ENCODE measurements around the gene GLA. TPM values are rescaled to one million over a fixed set of nuclear protein-coding genes. Genes with fewer than 3 reads are reported as not detected.

GLA gene
- total RNA-seq, 1 donor from 2014 or later = 26.4 TPM

DNA sequence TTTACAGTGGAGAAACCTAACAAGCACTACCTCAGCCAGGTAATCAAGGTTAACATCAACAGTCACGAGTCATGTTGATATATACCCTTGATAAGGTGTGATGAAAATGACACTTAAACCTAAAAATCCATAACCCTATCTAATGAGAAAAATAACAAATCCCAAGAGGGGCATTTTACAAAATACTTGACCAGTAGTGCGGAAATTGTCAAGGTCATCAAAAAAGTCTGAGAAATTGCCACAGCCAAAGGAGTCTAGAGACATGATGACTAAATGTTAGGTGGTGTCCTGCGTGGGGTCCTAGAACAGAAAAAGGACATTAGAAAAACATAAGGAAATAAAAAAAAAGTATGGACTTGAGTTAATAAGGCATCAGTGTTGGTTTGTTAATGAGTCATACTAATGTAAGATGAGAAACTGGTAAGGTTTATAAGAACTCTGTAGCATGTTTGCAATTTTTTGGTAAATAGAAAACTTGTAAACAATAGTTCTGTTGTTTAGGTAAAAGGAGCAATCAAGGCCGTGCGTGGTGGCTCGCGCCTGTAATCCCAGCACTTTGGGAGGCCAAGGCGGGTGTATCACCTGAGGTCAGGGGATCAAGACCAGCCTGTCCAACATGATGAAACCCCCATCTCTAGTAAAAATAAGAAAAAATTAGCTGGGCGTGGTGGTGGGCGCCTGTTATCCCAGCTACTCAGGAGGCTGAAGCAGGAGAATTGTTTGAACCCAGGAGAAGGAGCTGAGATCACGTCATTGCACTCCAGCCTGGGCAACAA, 14.0 kb downstream of the GLA start:
- peak; percentile 34 for DNase-seq (ENCODE audit: extremely low spot score, unreplicated experiment)
- Mint-ChIP-seq H3K4me1 (ENCODE audit: unreplicated experiment) (peaks cover 12% of the 10 kb centered on the region), H3K9me3 (ENCODE audit: unreplicated experiment) (peaks cover 4% of the 10 kb centered on the region), H3K4me3 (ENCODE audit: unreplicated experiment) (no peak overlapping the region), H3K27ac (ENCODE audit: unreplicated experiment) (peak overlapping the region; percentile 41), H3K27me3 (ENCODE audit: unreplicated experiment) (no peaks in the 10 kb centered on the region), H3K36me3 (ENCODE audit: unreplicated experiment) (peaks cover 14% of the 10 kb centered on the region)
- TF ChIP-seq, protein P1, sequence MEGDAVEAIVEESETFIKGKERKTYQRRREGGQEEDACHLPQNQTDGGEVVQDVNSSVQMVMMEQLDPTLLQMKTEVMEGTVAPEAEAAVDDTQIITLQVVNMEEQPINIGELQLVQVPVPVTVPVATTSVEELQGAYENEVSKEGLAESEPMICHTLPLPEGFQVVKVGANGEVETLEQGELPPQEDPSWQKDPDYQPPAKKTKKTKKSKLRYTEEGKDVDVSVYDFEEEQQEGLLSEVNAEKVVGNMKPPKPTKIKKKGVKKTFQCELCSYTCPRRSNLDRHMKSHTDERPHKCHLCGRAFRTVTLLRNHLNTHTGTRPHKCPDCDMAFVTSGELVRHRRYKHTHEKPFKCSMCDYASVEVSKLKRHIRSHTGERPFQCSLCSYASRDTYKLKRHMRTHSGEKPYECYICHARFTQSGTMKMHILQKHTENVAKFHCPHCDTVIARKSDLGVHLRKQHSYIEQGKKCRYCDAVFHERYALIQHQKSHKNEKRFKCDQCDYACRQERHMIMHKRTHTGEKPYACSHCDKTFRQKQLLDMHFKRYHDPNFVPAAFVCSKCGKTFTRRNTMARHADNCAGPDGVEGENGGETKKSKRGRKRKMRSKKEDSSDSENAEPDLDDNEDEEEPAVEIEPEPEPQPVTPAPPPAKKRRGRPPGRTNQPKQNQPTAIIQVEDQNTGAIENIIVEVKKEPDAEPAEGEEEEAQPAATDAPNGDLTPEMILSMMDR (IDR thresholded peaks at IDR 0.05) = no peak

DNA sequence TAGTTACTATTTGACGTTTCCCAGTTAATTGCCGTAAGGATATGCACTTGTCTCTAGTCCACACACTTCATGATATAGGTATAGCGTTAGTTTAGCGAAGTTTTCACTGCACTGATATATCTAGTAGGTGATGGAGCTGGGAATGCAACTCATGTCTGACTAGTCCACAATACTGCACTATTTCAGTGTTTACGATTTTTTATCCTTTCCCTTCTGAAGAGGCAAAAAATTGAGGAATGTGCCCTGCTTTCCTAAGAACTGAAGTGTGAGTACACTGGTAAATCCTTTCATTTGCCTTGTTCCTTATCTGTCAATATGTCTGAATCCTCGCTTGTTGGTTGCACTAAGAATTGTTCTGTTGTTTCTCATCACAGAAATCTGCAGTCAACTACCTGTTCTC, 15.9 kb downstream of the GLA start:
- no peak for DNase-seq (ENCODE audit: extremely low spot score, unreplicated experiment)
- TF ChIP-seq, protein P1 (IDR thresholded peaks at IDR 0.05) = no peak
- peak overlapping the region; percentile 90 for H3K4me3 Mint-ChIP-seq (ENCODE audit: unreplicated experiment)
- peaks cover 4% of the 10 kb centered on the region for H3K9me3 Mint-ChIP-seq (ENCODE audit: unreplicated experiment)
- peaks cover 14% of the 10 kb centered on the region for H3K36me3 Mint-ChIP-seq (ENCODE audit: unreplicated experiment)
- H3K4me1 Mint-ChIP-seq (ENCODE audit: unreplicated experiment) = peaks cover 12% of the 10 kb centered on the region
- H3K27ac Mint-ChIP-seq (ENCODE audit: unreplicated experiment) = peak overlapping the region; percentile 94
- no peaks in the 10 kb centered on the region for H3K27me3 Mint-ChIP-seq (ENCODE audit: unreplicated experiment)

DNA sequence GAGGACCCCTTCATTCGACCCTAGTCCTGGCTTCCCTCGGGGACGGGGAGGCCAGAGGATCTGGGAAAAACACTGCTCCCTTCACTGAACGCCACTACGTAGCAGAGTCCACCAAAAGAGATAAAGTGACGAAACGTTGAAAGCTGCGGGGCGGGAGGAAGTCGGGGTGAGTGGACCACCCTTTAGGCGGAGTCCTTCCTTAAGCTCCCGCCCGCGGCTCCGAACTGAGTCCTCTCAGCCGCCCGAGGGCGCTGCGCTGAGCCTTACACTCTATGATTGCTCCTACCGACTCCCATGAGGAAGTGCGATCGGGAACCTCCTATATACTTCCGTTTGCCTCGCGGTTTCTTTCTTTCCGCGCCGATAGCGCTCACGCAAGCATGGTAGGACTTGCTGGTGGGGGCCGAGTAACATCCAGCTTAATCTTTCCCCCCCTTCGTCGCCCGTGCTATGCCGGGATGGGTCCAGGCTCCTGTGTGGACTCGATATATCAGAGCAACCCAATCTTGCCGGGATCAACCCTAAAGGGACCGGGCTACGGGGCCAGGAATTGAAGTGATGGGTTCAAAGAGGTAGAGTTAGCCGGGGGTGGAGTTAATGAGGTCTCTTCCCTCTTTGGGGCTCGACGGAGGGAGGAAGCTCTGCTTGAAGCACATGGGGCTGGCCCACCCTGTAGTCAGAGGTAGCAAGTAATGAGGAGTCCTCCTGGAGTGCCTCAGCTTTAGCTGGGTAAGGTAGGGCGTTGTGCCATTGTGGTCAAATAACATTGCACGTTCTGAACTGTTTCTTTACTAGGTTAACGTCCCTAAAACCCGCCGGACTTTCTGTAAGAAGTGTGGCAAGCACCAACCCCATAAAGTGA, 16.8 kb downstream of the GLA start, which contains the start of gene RPL36A:
TSS of gene RPL36A (plus strand) at position 348 of the 862 bp plus-strand sequence. CDS start at position 381, 33 bp downstream.
- peak; percentile 92 for DNase-seq (ENCODE audit: extremely low spot score, unreplicated experiment)
- Mint-ChIP-seq H3K36me3 (ENCODE audit: unreplicated experiment) (peaks cover 14% of the 10 kb centered on the region), H3K4me1 (ENCODE audit: unreplicated experiment) (peaks cover 12% of the 10 kb centered on the region), H3K4me3 (ENCODE audit: unreplicated experiment) (peak within 1 kb of the TSS; percentile 90), H3K9me3 (ENCODE audit: unreplicated experiment) (peaks cover 4% of the 10 kb centered on the region), H3K27ac (ENCODE audit: unreplicated experiment) (peak within 1 kb of the TSS; percentile 94), H3K27me3 (ENCODE audit: unreplicated experiment) (no peaks in the 10 kb centered on the region)
- TF ChIP-seq, protein P1 (IDR thresholded peaks at IDR 0.05) = peak; percentile 72

DNA sequence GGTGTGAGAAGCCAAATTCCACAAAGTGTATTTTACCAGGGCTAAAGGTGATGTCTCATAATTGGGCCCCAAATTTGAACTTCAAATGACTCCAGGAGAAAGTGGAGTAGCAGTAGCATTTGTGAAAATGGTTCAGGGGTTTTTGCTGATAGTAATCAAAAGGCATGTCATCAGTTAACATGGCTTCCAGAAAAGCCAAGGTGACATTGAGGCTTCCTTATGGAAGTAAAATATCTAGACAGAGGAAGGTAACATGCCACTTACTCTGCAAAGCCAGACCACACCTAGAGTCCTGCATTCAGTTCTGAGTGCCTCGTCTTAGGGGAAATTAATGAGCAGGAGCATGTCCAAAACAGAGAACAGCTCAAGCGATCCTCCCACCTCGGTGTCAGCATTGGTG, 19.1 kb downstream of the GLA start:
- H3K27ac Mint-ChIP-seq (ENCODE audit: unreplicated experiment) = no peak overlapping the region
- H3K27me3 Mint-ChIP-seq (ENCODE audit: unreplicated experiment) = no peaks in the 10 kb centered on the region
- TF ChIP-seq, protein P1 (IDR thresholded peaks at IDR 0.05) = no peak
- H3K36me3 Mint-ChIP-seq (ENCODE audit: unreplicated experiment) = peaks cover 8% of the 10 kb centered on the region
- H3K4me1 Mint-ChIP-seq (ENCODE audit: unreplicated experiment) = peaks cover 11% of the 10 kb centered on the region
- no peak overlapping the region for H3K4me3 Mint-ChIP-seq (ENCODE audit: unreplicated experiment)
- H3K9me3 Mint-ChIP-seq (ENCODE audit: unreplicated experiment) = peaks cover 2% of the 10 kb centered on the region
- no peak for DNase-seq (ENCODE audit: extremely low spot score, unreplicated experiment)

DNA sequence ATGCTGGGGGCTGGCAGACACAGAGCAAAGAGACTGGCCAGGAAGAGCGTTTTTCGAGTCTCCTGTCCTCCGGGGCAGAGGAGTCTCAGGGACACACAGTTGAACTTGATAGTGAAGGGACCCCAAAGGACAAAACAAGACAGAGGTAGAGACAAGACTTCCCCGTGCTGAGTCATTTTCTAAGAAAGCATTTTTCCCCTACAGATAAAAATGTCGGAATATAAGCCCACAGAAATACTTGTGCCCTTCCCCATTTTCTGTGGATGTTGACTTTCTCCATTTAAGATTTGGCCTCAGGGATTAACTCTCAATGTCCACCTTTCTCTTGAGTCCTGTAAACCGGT, 21.2 kb downstream of the GLA start:
- DNase-seq (ENCODE audit: extremely low spot score, unreplicated experiment) = no peak

More for the DNA sequence above, 21.2 kb downstream of the GLA start:
- H3K4me1 Mint-ChIP-seq (ENCODE audit: unreplicated experiment) = no peaks in the 10 kb centered on the region
- H3K27me3 Mint-ChIP-seq (ENCODE audit: unreplicated experiment) = no peaks in the 10 kb centered on the region
- no peak overlapping the region for H3K4me3 Mint-ChIP-seq (ENCODE audit: unreplicated experiment)
- no peaks in the 10 kb centered on the region for H3K36me3 Mint-ChIP-seq (ENCODE audit: unreplicated experiment)
- TF ChIP-seq, protein P1 (IDR thresholded peaks at IDR 0.05) = no peak
- H3K9me3 Mint-ChIP-seq (ENCODE audit: unreplicated experiment) = no peaks in the 10 kb centered on the region
- no peak overlapping the region for H3K27ac Mint-ChIP-seq (ENCODE audit: unreplicated experiment)
